ENCODE data around the gene OR13C2. TPM values are rescaled to one million over a fixed set of nuclear protein-coding genes. Genes with fewer than 3 reads are reported as not detected.
"Not testable (repeated sequence)": the region's sequence is repeated elsewhere in the genome, so short reads cannot be mapped to it uniquely, and the experiment has no call there.

The OR13C2 gene
- total RNA-seq, 1 experiment from 2014 or later = not detected

- H3K4me3 Mint-ChIP-seq (ENCODE audit: unreplicated experiment) = no peak overlapping the region
- peak; percentile 13 to 21 for TF ChIP-seq CTCF (IDR thresholded peaks at IDR 0.05; ENCODE audit: insufficient read depth in 1 of 2, low read depth in 1 of 2, low read length in 1 of 2, severe bottlenecking in 1 of 2, unreplicated experiment in 1 of 2)
- H3K27ac Mint-ChIP-seq (ENCODE audit: unreplicated experiment) = no peak overlapping the region
- CTCF ChIA-PET = no interaction called here
- no peaks in the 10 kb centered on the region for H3K9me3 Mint-ChIP-seq (ENCODE audit: unreplicated experiment)
- no TSS peak for BruUV-seq (replicated peaks)
- H3K36me3 Mint-ChIP-seq (ENCODE audit: insufficient read depth, unreplicated experiment) = no peaks in the 10 kb centered on the region
- POLR2A ChIA-PET = no interaction called here
- no peaks in the 10 kb centered on the region for H3K27me3 ChIP-seq (replicated peaks; ENCODE audit: control insufficient read depth, insufficient read depth, low read length)
- intact Hi-C loops (cut with micrococcal nuclease; ENCODE audit: unreplicated experiment) = loop anchor here (1.0 to 2.0 kb wide), 2 partner anchors 74 to 135 kb away; no protein-coding TSS in a partner anchor
- peaks cover 7% of the 10 kb centered on the region for H3K27me3 Mint-ChIP-seq (ENCODE audit: insufficient read depth, unreplicated experiment)
- no peaks in the 10 kb centered on the region for H3K9me3 ChIP-seq
- no peaks in the 10 kb centered on the region for H3K4me1 Mint-ChIP-seq (ENCODE audit: low read depth, unreplicated experiment)
- no peak for DNase-seq
- H3K4me1 ChIP-seq = no peaks in the 10 kb centered on the region
- no peak overlapping the region for H3K4me3 ChIP-seq (ENCODE audit: low read depth, low read length)
- no peaks in the 10 kb centered on the region for H3K36me3 ChIP-seq (ENCODE audit: control insufficient read depth, insufficient read depth, low read length)
These were observed 2.9 kb upstream of the OR13C2 start for GRCh38 chr9:104608336-104608735.

GRCh38 chr9:104606152-104606551, 725 bp upstream of the OR13C2 start:
- Mint-ChIP-seq H3K4me1 (ENCODE audit: low read depth, unreplicated experiment) (no peaks in the 10 kb centered on the region), H3K4me3 (ENCODE audit: unreplicated experiment) (no peak overlapping the region), H3K9me3 (ENCODE audit: unreplicated experiment) (no peaks in the 10 kb centered on the region), H3K27me3 (ENCODE audit: insufficient read depth, unreplicated experiment) (peaks cover 3% of the 10 kb centered on the region), H3K27ac (ENCODE audit: unreplicated experiment) (no peak overlapping the region), H3K36me3 (ENCODE audit: insufficient read depth, unreplicated experiment) (no peaks in the 10 kb centered on the region)
- no peak for DNase-seq
- Histone ChIP-seq H3K27me3 (replicated peaks; ENCODE audit: control insufficient read depth, insufficient read depth, low read length) (no peaks in the 10 kb centered on the region), H3K4me1 (no peaks in the 10 kb centered on the region), H3K4me3 (ENCODE audit: low read depth, low read length) (no peak overlapping the region), H3K9me3 (no peaks in the 10 kb centered on the region), H3K36me3 (ENCODE audit: control insufficient read depth, insufficient read depth, low read length) (no peaks in the 10 kb centered on the region)
- ChIA-PET POLR2A (no interaction called here), CTCF (no interaction called here)
- no peak for TF ChIP-seq CTCF (IDR thresholded peaks at IDR 0.05; ENCODE audit: insufficient read depth in 1 of 2, low read depth in 1 of 2, low read length in 1 of 2, severe bottlenecking in 1 of 2, unreplicated experiment in 1 of 2)
- intact Hi-C loops (cut with micrococcal nuclease; ENCODE audit: unreplicated experiment) = no loop called here
- no TSS peak for BruUV-seq (replicated peaks)

- TF ChIP-seq CTCF (IDR thresholded peaks at IDR 0.05; ENCODE audit: insufficient read depth in 1 of 2, low read depth in 1 of 2, low read length in 1 of 2, severe bottlenecking in 1 of 2, unreplicated experiment in 1 of 2) = no peak
- Mint-ChIP-seq H3K36me3 (ENCODE audit: insufficient read depth, unreplicated experiment) (no peaks in the 10 kb centered on the region), H3K4me3 (ENCODE audit: unreplicated experiment) (no peak overlapping the region), H3K27ac (ENCODE audit: unreplicated experiment) (no peak overlapping the region), H3K4me1 (ENCODE audit: low read depth, unreplicated experiment) (no peaks in the 10 kb centered on the region), H3K9me3 (ENCODE audit: unreplicated experiment) (no peaks in the 10 kb centered on the region), H3K27me3 (ENCODE audit: insufficient read depth, unreplicated experiment) (peaks cover 3% of the 10 kb centered on the region)
- Histone ChIP-seq H3K27me3 (replicated peaks; ENCODE audit: control insufficient read depth, insufficient read depth, low read length) (no peaks in the 10 kb centered on the region), H3K36me3 (ENCODE audit: control insufficient read depth, insufficient read depth, low read length) (no peaks in the 10 kb centered on the region), H3K4me3 (ENCODE audit: low read depth, low read length) (no peak overlapping the region), H3K9me3 (no peaks in the 10 kb centered on the region), H3K4me1 (no peaks in the 10 kb centered on the region)
- DNase-seq = no peak
- intact Hi-C loops (cut with micrococcal nuclease; ENCODE audit: unreplicated experiment) = no loop called here
- POLR2A ChIA-PET = no interaction called here
- CTCF ChIA-PET = no interaction called here
- no TSS peak for BruUV-seq (replicated peaks)
These were observed 626 bp downstream of the OR13C2 start for GRCh38 chr9:104604801-104605200.

- intact Hi-C loops (cut with micrococcal nuclease; ENCODE audit: unreplicated experiment); POLR2A ChIA-PET; BruUV-seq (replicated peaks); H3K9me3 Mint-ChIP-seq (ENCODE audit: unreplicated experiment); CTCF ChIA-PET; H3K4me3 ChIP-seq (ENCODE audit: low read depth, low read length); H3K4me1 Mint-ChIP-seq (ENCODE audit: low read depth, unreplicated experiment); H3K27me3 Mint-ChIP-seq (ENCODE audit: insufficient read depth, unreplicated experiment); H3K4me1 ChIP-seq; H3K4me3 Mint-ChIP-seq (ENCODE audit: unreplicated experiment); DNase-seq; H3K27ac Mint-ChIP-seq (ENCODE audit: unreplicated experiment); H3K27me3 ChIP-seq (replicated peaks; ENCODE audit: control insufficient read depth, insufficient read depth, low read length); H3K36me3 Mint-ChIP-seq (ENCODE audit: insufficient read depth, unreplicated experiment); H3K9me3 ChIP-seq; H3K36me3 ChIP-seq (ENCODE audit: control insufficient read depth, insufficient read depth, low read length): not testable (repeated sequence)
These were observed 6.1 kb downstream of the OR13C2 start, which contains the start of gene OR13C5 for GRCh38 chr9:104599313-104599712. OR13C5 (minus strand) TSS chr9:104599413; CDS start chr9:104599413, 0 bp downstream.

GRCh38 chr9:104598749-104599148, 6.7 kb downstream of the OR13C2 start:
- DNase-seq; H3K36me3 ChIP-seq (ENCODE audit: control insufficient read depth, insufficient read depth, low read length); CTCF ChIA-PET; H3K36me3 Mint-ChIP-seq (ENCODE audit: insufficient read depth, unreplicated experiment); H3K9me3 Mint-ChIP-seq (ENCODE audit: unreplicated experiment); H3K27me3 ChIP-seq (replicated peaks; ENCODE audit: control insufficient read depth, insufficient read depth, low read length); intact Hi-C loops (cut with micrococcal nuclease; ENCODE audit: unreplicated experiment); BruUV-seq (replicated peaks); H3K4me3 ChIP-seq (ENCODE audit: low read depth, low read length); H3K9me3 ChIP-seq; H3K4me3 Mint-ChIP-seq (ENCODE audit: unreplicated experiment); H3K4me1 Mint-ChIP-seq (ENCODE audit: low read depth, unreplicated experiment); H3K27me3 Mint-ChIP-seq (ENCODE audit: insufficient read depth, unreplicated experiment); H3K27ac Mint-ChIP-seq (ENCODE audit: unreplicated experiment); POLR2A ChIA-PET; H3K4me1 ChIP-seq: not testable (repeated sequence)
